HEK293 (cell line): ENCODE results near the gene METTL3.
"Not testable (repeated sequence)": the region's sequence is repeated elsewhere in the genome, so short reads cannot be mapped to it uniquely, and the experiment has no call there.

Source experiments
- CTCF ChIA-PET: fragments of 350-600 bp; formaldehyde crosslinking; extraction: SDS; loops from one replicate; lab custom pipeline; 2021; ENCODE audit warnings: antibody characterized with exemption; lab: Yijun Ruan, JAX
- POLR2A ChIA-PET: fragments of 300-600 bp; formaldehyde crosslinking; extraction: SDS; loops from one replicate; lab custom pipeline; 2020; ENCODE audit warnings: antibody characterized with exemption, inconsistent platforms; lab: Yijun Ruan, JAX
- H3K27ac ChIP-seq: fragments of 200-500 bp; sonication (Bioruptor generic); 2 replicates; pipeline ENCODE4 v1.5.1; 2014; ENCODE audit warnings: low read depth, low read length, control low read depth, inconsistent platforms; ENCODE audit errors: extremely low read depth
- H3K36me3 ChIP-seq, 2 experiments: fragments of 200-500 bp in 1 of 2; sonication (Bioruptor generic) in 1 of 2; 1 replicate in 1 of 2; 2 replicates in 1 of 2; pipeline ENCODE4 v1.5.1; 2014 to 2017; ENCODE audit warnings: inconsistent platforms in 2 of 2, low read length in 2 of 2; ENCODE audit not compliant: control insufficient read depth in 2 of 2, insufficient read depth in 1 of 2
- H3K4me1 ChIP-seq: fragments of 200-500 bp; sonication (Bioruptor generic); 2 replicates; pipeline ENCODE4 v1.5.1; 2014; ENCODE audit warnings: mild to moderate bottlenecking, low read length, inconsistent platforms; ENCODE audit not compliant: control insufficient read depth, insufficient read depth
- H3K4me3 ChIP-seq: 2 replicates; pipeline ENCODE4 v1.5.1; 2011; ENCODE audit warnings: low read depth, mild to moderate bottlenecking, control low read depth, low read length, moderate library complexity
- H3K9me3 ChIP-seq: fragments of 200-500 bp; sonication (Bioruptor generic); 2 replicates; pipeline ENCODE4 v1.5.1; 2014; ENCODE audit warnings: low read depth, low read length, inconsistent platforms; ENCODE audit not compliant: control insufficient read depth, insufficient read depth
- AEBP2 ChIP-seq: fragments of 450-650 bp; formaldehyde crosslinking; IDR thresholded peaks from 2 replicates; pipeline ENCODE4 v1.5.1; 2016; ENCODE audit warnings: missing biosample characterization, missing genetic modification characterization, borderline replicate concordance
- ZBTB10 ChIP-seq: fragments of 450-650 bp; formaldehyde crosslinking; IDR thresholded peaks from 2 replicates; pipeline ENCODE4 v1.5.1; 2016; ENCODE audit warnings: missing biosample characterization, missing genetic modification characterization
- ZBTB17 ChIP-seq: fragments of 450-650 bp; formaldehyde crosslinking; IDR thresholded peaks from 2 replicates; pipeline ENCODE4 v1.5.1; 2016; ENCODE audit warnings: missing biosample characterization, missing genetic modification characterization
- ZBTB20 ChIP-seq: fragments of 450-650 bp; formaldehyde crosslinking; IDR thresholded peaks from 2 replicates; pipeline ENCODE4 v1.5.1; 2016; ENCODE audit warnings: missing biosample characterization, missing genetic modification characterization
- ZNF121 ChIP-seq: fragments of 450-650 bp; formaldehyde crosslinking; IDR thresholded peaks from 2 replicates; pipeline ENCODE4 v1.5.1; 2016; ENCODE audit warnings: missing biosample characterization, missing genetic modification characterization
- ZNF157 ChIP-seq: fragments of 450-650 bp; formaldehyde crosslinking; IDR thresholded peaks from 2 replicates; pipeline ENCODE4 v1.5.1; 2016; ENCODE audit warnings: missing biosample characterization, missing genetic modification characterization
- ZNF266 ChIP-seq: fragments of 450-650 bp; formaldehyde crosslinking; IDR thresholded peaks from 2 replicates; pipeline ENCODE4 v1.5.1; 2016; ENCODE audit warnings: missing biosample characterization, missing genetic modification characterization, low read depth
- ZNF274 ChIP-seq, 2 experiments: fragments of 200-500 bp in 1 of 2; fragments of 450-650 bp in 1 of 2; sonication (Bioruptor generic) in 1 of 2; formaldehyde crosslinking in 1 of 2; IDR thresholded peaks; 2 replicates each; pipeline versions ENCODE4 v1.5.1 to v1.6.1; 2014 to 2016; ENCODE audit warnings: borderline replicate concordance in 1 of 2, inconsistent platforms in 1 of 2, low read length in 1 of 2, missing biosample characterization in 1 of 2, missing genetic modification characterization in 1 of 2
- ZNF280C ChIP-seq: fragments of 450-650 bp; formaldehyde crosslinking; IDR thresholded peaks from 2 replicates; pipeline ENCODE4 v1.5.1; 2016; ENCODE audit warnings: missing biosample characterization, missing genetic modification characterization
- ZNF302 ChIP-seq: fragments of 450-650 bp; formaldehyde crosslinking; IDR thresholded peaks from 2 replicates; pipeline ENCODE4 v1.5.1; 2016; ENCODE audit warnings: missing biosample characterization, missing genetic modification characterization, low read depth
- ZNF596 ChIP-seq: fragments of 450-650 bp; IDR thresholded peaks from 2 replicates; pipeline ENCODE4 v1.5.0; 2018; ENCODE audit warnings: missing biosample characterization, mild to moderate bottlenecking, missing genetic modification characterization, moderate library complexity

The METTL3 gene

GRCh38 chr14:21553266-21553665, 42.1 kb upstream of the METTL3 start:
- POLR2A ChIA-PET: interaction anchor here (0.8 kb wide), 1 partner anchor 42 kb away, joined by 4 read pairs; the partner anchor contains the start of gene METTL3
- Histone ChIP-seq H3K4me1 (no peaks in the 10 kb centered on the region), H3K36me3 (no peaks in the 10 kb centered on the region), H3K9me3 (no peaks in the 10 kb centered on the region), H3K27ac (no peak overlapping the region), H3K4me3 (no peak overlapping the region)
- CTCF ChIA-PET: no interaction called here
- TF ChIP-seq ZNF266 (tag by site-specific recombination) (no peak), ZNF596 (no peak), ZNF280C (tag by site-specific recombination) (no peak), ZBTB10 (tag by site-specific recombination) (no peak)

GRCh38 chr14:21544588-21544987, 33.4 kb upstream of the METTL3 start:
- POLR2A ChIA-PET: interaction anchor here (0.7 kb wide), 1 partner anchor 892 kb away, joined by 4 read pairs; no protein-coding TSS in a partner anchor
- H3K4me3 ChIP-seq, H3K9me3 ChIP-seq, H3K4me1 ChIP-seq, CTCF ChIA-PET, H3K36me3 ChIP-seq, H3K27ac ChIP-seq: not testable (repeated sequence)

GRCh38 chr14:21543963-21544362, 32.8 kb upstream of the METTL3 start:
- H3K4me1 ChIP-seq: no peaks in the 10 kb centered on the region
- no peak overlapping the region for H3K4me3 ChIP-seq
- ChIA-PET CTCF (no interaction called here), POLR2A (interaction anchor here (0.7 kb wide), 1 partner anchor 893 kb away, joined by 4 read pairs; no protein-coding TSS in a partner anchor)
- no peaks in the 10 kb centered on the region for H3K9me3 ChIP-seq
- no peaks in the 10 kb centered on the region for H3K36me3 ChIP-seq
- H3K27ac ChIP-seq: no peak overlapping the region
- TF ChIP-seq ZNF302 (tag by site-specific recombination): no peak
- TF ChIP-seq ZBTB17 (tag by site-specific recombination): peak; percentile 36; the same call in 1 of the 2 replicates

GRCh38 chr14:21543521-21543960, 32.4 kb upstream of the METTL3 start:
- Histone ChIP-seq H3K36me3 (no peaks in the 10 kb centered on the region), H3K9me3 (no peaks in the 10 kb centered on the region), H3K4me3 (no peak overlapping the region), H3K4me1 (no peaks in the 10 kb centered on the region), H3K27ac (no peak overlapping the region)
- TF ChIP-seq ZNF121 (tag by site-specific recombination) (no peak), AEBP2 (no peak), ZNF274 (IDR thresholded peaks at IDR 0.05; ENCODE audit: low read length) (no peak), ZNF274 (tag by site-specific recombination; IDR thresholded peaks at IDR 0.05; ENCODE audit: borderline replicate concordance) (no peak), ZBTB20 (tag by site-specific recombination) (no peak; the same call in 1 of the 2 replicates), ZNF266 (tag by site-specific recombination) (no peak), ZNF157 (no peak)
- POLR2A ChIA-PET: no interaction called here
- CTCF ChIA-PET: no interaction called here
